Heart right ventricle (tissue), 16 donors: ENCODE data around the gene SH3YL1. TPM values are rescaled to one million over a fixed set of nuclear protein-coding genes. Genes with fewer than 3 reads are reported as not detected.

ENCODE experiments used
- ATAC-seq, 8 donors: fragments of 200-7000 bp; cut with Tn5 transposase; one replicate each; pipeline ENCODE4 v1.9.1; 2020; ENCODE audit warnings: mild to moderate bottlenecking in 8 of 8, moderate library complexity in 8 of 8, moderate number of reproducible peaks in 1 of 8
- DNase-seq, 2 donors: peaks; one replicate each; pipeline ENCODE4 v3.0.0-alpha.2; 2020
- H3K27ac ChIP-seq, 10 donors: fragments of 200-600 bp; sonication (generic) in 2 of 10; one replicate each; pipeline versions ENCODE4 v1.5.0 to v1.8.0; 2020 to 2022; ENCODE audit warnings: mild to moderate bottlenecking in 3 of 10
- H3K27me3 ChIP-seq, 7 donors: fragments of 200-600 bp; one replicate each; pipeline ENCODE4 v1.8.0; 2021 to 2022; ENCODE audit warnings: mild to moderate bottlenecking in 2 of 7
- H3K36me3 ChIP-seq, 9 donors: fragments of 200-600 bp; sonication (generic) in 1 of 9; one replicate each; pipeline versions ENCODE4 v1.5.0 to v1.8.0; 2020 to 2022; ENCODE audit warnings: mild to moderate bottlenecking in 2 of 9
- H3K4me1 ChIP-seq, 9 donors: fragments of 200-600 bp; sonication (generic) in 1 of 9; one replicate each; pipeline versions ENCODE4 v1.5.0 to v1.8.0; 2020 to 2022; ENCODE audit warnings: mild to moderate bottlenecking in 4 of 9
- H3K4me3 ChIP-seq, 10 donors: fragments of 200-600 bp; sonication (generic) in 2 of 10; one replicate each; pipeline versions ENCODE4 v1.5.0 to v1.8.0; 2020 to 2022; ENCODE audit warnings: mild to moderate bottlenecking in 7 of 10, moderate library complexity in 2 of 10
- H3K9me3 ChIP-seq, 11 donors: fragments of 200-600 bp in 10 of 11; sonication (generic) in 2 of 11; one replicate each; pipeline versions ENCODE4 v1.5.0 to v1.8.0; 2013 to 2022; ENCODE audit warnings: mild to moderate bottlenecking in 2 of 11, control low read depth in 1 of 11, moderate library complexity in 1 of 11
- CTCF ChIP-seq, 9 donors: fragments of 200-600 bp; sonication (generic) in 2 of 9; IDR thresholded peaks; one replicate each; pipeline versions ENCODE4 v1.5.0 to v1.8.0; 2021 to 2022; ENCODE audit warnings: antibody characterized with exemption in 9 of 9, mild to moderate bottlenecking in 5 of 9, moderate library complexity in 1 of 9
- WGBS, 2 donors: extraction: QIAGEN DNeasy Blood & Tissue Kit; methylation state at CpG; one replicate each; pipeline ENCODE4 v1.1.7; 2013; ENCODE audit warnings: inconsistent platforms in 1 of 2; 5-methylcytosine and 5-hydroxymethylcytosine counted together
- intact Hi-C, 10 donors: fragments of 100-400 bp; cut with DNase I; formaldehyde crosslinking; loops; one replicate each; pipeline versions ENCODE4 v1.11.1 to v1.14.2; 2022
- polyA plus RNA-seq, 2 donors: library from polyadenylated mRNA; stranded (reverse); fragments of 200-250 nt; gene quantifications; one replicate each; pipeline ENCODE4 v1.2.3, GENCODE V29; 2013
- total RNA-seq, 10 donors: library from RNA; stranded (reverse); fragmentation: NEBNext Ultra II Directional in 3 of 10; extraction: Animal tissue kit (Norgen Biotek cat#: 25700) in 3 of 10; gene quantifications; one replicate each; pipeline versions ENCODE4 v1.2.1 to v1.2.4, GENCODE V29; 2021 to 2023
- donor health status: Arrhythmogenic right ventricular cardiomyopathy.
- donor health status: ischemic (EF 13 %, LVEDD 7.1; RV severe dilation, severe dysfunction).
- donor health status: healthy with polysubstance abuse.
- donor health status: DM: no; HTN: yes; CAD: no.
- donor health status: DM: no; HTN: no; CAD: no.
- donor health status: ischemic (EF 25% LVEDD 6.9; RV normal size, moderate dysfunction).
- donor health status: ischemic (EF 25% LVEDD 5.7; RV mildly dilated, moderate dysfunction).
- donor health status: healthy.
- donor health status: DM: yes; HTN: yes; CAD: no.
- donor health status: Ischemic cardiomyopathy.
- donor health status: ischemic (EF 35%, LVEDD 5.7; RV mildly dilated, moderate dysfunction).
- donor health status: nonischemic (EF 11% LVEDD 7.7; RV severe dilation, severe dysfunction).
- donor health status: DM: yes; HTN: yes; CAD: no.
- donor health status: PGD.
- donor health status: ischemic (EF 29% LVEDD 5.4; RV normal size, mild dysfunction).
- donor health status: nonischemic (EF 23%, LVEDD 6.1; RV moderate dilation, normal function).

SH3YL1 gene
- total and polyA plus RNA-seq, 12 donors, result 7.6 to 39.1 (median 9.3) TPM

DNA sequence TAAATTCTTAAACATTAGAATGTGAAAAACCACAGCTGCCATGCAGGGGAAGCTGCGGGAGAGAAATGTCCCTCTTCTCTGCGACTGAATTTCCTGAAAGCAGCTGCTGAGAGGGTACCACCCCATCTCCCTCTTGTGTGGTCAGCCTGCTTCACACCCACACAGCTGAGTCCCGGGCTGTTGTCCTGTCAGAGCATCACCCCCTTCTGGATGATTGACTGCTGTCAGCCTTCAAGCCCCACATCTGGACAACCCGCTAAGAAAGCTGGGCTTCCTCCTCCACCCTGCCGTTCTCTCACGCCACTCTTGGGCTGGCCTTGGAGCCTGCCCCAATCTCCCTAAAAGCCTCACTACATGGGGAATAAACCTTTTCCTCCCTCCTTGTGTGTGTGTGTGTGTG, 26.0 kb downstream of the SH3YL1 start:
- H3K9me3 ChIP-seq, result peaks cover 0 to 12% (median 3%) of the 10 kb centered on the region in 11 donors
- no peak for TF ChIP-seq CTCF (IDR thresholded peaks at IDR 0.05)
- ATAC-seq (no peak), DNase-seq (no peak)
- H3K4me1 ChIP-seq, result no peaks in the 10 kb centered on the region
- H3K4me3 ChIP-seq, result no peak overlapping the region
- whole genome bisulfite sequencing, 2 donors, result 76 to 83% methylated on average over 6 of the region's 6 CpGs
- intact Hi-C loops, result loop anchor here in 1 of 10 donors (5.0 kb wide), 1 partner anchor 59 kb away; no protein-coding TSS in a partner anchor
- no peaks in the 10 kb centered on the region for H3K27me3 ChIP-seq
- H3K27ac ChIP-seq, result no peak overlapping the region
- peaks cover 0 to 61% (median 6%) of the 10 kb centered on the region in 9 donors for H3K36me3 ChIP-seq

GRCh38 chr2:236993-237539, 26.8 kb downstream of the SH3YL1 start:
- no peak overlapping the region for H3K4me3 ChIP-seq
- DNase-seq, result no peak
- H3K27me3 ChIP-seq, result no peaks in the 10 kb centered on the region
- WGBS, 2 donors, result 90 to 94% methylated on average over 6 of the region's 6 CpGs
- H3K27ac ChIP-seq, result no peak overlapping the region
- peaks cover 0 to 4% (median 0%) of the 10 kb centered on the region in 11 donors for H3K9me3 ChIP-seq
- no peak for ATAC-seq
- TF ChIP-seq CTCF (IDR thresholded peaks at IDR 0.05), result no peak
- intact Hi-C loops, result loop anchor here in 1 of 10 donors (5.0 kb wide), 1 partner anchor 60 kb away; no protein-coding TSS in a partner anchor
- peaks cover 0 to 61% (median 4%) of the 10 kb centered on the region in 9 donors for H3K36me3 ChIP-seq
- H3K4me1 ChIP-seq, result no peaks in the 10 kb centered on the region

GRCh38 chr2:234421-234820, 29.4 kb downstream of the SH3YL1 start:
- Histone ChIP-seq H3K27ac (no peak overlapping the region), H3K4me1 (no peaks in the 10 kb centered on the region), H3K9me3 (no peaks in the 10 kb centered on the region), H3K4me3 (no peak overlapping the region), H3K27me3 (no peaks in the 10 kb centered on the region), H3K36me3 (peaks cover 0 to 60% (median 7%) of the 10 kb centered on the region in 9 donors)
- TF ChIP-seq CTCF (IDR thresholded peaks at IDR 0.05), result no peak
- intact Hi-C loops, result no loop called here
- no peak for DNase-seq
- ATAC-seq, result no peak
- 94 to 96% methylated on average over 4 of the region's 4 CpGs for WGBS, 2 donors

DNA sequence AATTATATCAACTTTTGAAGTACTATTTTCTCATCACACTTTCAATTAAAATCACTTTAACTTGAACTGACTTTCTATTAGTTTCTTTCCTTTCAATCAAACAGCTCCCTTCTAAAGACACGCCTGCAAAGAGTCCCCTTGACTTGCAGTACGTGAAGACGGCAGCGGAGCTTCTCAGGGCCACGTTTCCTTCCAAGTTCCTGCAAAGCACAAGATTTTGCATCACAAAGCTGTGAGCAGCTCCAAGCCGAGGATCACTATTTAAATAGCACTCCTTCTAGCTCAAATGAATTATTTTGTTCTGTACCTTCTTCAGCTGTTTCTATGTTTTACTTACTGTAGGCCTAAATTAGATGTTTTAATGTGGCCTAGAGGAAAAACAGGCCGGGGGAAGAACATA, 30.8 kb downstream of the SH3YL1 start:
- H3K36me3 ChIP-seq, result peaks cover 0 to 64% (median 9%) of the 10 kb centered on the region in 9 donors
- no peak for TF ChIP-seq CTCF (IDR thresholded peaks at IDR 0.05)
- no peaks in the 10 kb centered on the region for H3K27me3 ChIP-seq
- H3K4me3 ChIP-seq, result no peak overlapping the region
- DNase-seq (no peak), ATAC-seq (no peak)
- 79 to 86% methylated on average over 7 of the region's 7 CpGs for WGBS, 2 donors
- intact Hi-C loops, result no loop called here
- no peaks in the 10 kb centered on the region for H3K9me3 ChIP-seq
- H3K4me1 ChIP-seq, result no peaks in the 10 kb centered on the region
- no peak overlapping the region for H3K27ac ChIP-seq
